NCI-H510A (cell line): Measurements from ENCODE around the gene GSG1L.

Source experiments
- DNase-seq: peaks from one replicate; lab custom pipeline; 2025; lab: John Stamatoyannopoulos, UW

The GSG1L gene

DNA sequence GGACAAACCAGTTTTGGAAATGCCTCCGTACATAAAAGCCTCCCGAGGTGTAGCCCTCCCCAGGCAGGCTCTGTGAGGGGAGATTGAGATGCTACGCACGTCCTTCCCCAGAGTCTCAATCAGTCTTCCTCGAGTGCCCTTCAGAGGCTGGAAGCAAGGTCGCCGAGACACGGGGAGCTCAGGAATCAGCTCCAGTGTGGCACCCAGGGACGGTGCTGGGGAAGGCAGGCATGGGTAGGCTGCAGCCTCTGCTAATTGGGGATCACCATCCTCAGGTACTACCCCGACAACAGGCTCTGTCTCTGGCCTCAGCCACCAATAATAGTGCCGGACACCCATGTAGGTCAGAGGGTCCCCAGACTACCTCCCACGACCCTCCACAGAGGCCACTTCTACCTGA is 28.1 kb upstream of the GSG1L start:
- DNase-seq: no peak

DNA sequence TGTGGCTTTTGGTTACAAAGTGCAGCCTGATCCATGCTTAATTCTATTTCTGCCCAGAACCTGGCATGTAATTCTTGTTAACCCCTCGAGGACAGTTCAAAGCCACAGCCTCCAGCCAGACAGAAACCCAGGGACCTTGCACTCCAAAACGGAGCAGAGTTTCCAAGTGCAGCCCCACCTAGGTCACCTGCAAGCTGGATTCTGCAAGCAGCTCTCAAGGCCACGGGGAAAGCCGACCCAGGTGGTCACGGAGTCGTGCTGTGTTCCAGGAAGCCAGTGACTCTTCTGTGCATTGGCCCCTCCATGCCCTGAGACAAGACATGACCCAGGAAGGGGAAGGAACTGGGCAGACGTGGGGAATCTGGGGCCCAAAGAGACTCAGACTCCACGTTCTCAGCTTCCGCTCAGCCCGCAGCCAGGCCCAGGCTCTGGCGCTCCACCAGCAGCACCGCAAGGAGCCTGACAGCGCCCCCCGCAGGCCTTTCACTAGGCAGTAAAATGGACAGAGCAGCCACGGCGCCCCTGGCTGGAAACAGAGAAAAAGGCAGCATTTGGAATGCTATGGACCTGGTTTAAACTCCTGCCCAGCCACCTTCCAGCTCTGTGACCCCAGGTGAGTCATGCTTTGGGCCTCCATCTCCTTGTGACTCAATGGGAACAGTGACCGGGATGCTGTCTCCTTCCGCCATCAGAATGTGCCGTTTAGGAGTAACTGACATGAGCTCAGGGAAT is 27.3 kb upstream of the GSG1L start:
- DNase-seq: no peak

- DNase-seq: no peak
Observed at GRCh38 chr16:28089992-28090365, 26.5 kb upstream of the GSG1L start.

GRCh38 chr16:28089205-28089991 is 25.9 kb upstream of the GSG1L start:
- no peak for DNase-seq

DNA sequence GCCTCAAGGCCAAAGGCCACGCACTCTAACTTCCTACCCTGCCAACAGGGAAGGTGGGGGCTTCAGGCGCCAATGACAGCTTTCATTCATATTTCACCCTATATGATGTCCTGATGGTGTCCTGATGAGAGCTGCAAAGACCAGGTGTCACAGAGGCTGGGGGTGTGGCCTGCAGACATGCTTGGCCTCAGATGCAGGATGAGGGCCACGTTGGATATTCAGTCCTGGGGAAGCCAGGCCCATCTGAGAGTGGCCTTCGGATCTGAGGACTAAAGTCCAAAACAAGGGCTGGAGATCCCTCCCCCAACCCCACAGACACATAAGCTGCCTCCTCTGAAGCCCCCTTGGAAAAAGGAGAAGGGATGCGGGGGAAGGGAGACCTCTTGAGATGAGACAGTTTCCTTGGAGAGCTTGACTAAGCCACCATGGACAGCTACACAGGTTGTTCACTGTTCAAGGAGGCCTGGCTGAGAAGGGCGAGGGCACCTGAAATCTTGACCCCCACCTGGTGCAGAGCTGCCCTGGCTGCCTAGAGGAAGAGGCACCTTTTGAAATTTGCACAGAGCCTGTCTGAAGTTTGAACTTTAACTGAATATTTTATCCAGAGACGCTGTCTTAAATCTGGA is 24.3 kb upstream of the GSG1L start:
- no peak for DNase-seq

DNA sequence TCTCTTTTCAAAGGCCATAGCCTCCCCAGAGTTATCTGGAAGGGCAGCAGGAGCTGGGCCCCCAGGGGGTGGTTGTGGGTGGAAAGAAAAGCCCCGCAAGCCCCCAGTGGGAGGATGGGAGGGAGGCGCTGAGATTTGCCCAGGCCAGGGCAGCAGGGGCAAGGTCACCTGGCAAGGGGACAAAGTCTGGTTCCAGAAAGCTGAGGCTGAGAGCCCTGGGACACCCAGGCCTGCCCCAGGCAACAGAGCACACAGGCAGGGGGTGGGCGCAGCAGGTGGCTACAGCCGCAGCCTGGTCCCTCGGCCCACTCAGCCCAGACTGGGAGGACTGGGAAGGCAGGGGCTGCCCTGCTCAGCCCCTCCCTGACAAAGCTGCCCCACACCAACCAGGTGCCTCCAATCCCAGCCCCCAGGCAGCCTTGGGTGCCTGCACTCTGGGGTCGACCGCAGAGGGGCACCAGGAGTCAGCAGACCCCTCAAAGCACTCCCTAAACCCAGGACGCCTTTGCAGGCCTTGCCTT is 23.7 kb upstream of the GSG1L start:
- no peak for DNase-seq

DNA sequence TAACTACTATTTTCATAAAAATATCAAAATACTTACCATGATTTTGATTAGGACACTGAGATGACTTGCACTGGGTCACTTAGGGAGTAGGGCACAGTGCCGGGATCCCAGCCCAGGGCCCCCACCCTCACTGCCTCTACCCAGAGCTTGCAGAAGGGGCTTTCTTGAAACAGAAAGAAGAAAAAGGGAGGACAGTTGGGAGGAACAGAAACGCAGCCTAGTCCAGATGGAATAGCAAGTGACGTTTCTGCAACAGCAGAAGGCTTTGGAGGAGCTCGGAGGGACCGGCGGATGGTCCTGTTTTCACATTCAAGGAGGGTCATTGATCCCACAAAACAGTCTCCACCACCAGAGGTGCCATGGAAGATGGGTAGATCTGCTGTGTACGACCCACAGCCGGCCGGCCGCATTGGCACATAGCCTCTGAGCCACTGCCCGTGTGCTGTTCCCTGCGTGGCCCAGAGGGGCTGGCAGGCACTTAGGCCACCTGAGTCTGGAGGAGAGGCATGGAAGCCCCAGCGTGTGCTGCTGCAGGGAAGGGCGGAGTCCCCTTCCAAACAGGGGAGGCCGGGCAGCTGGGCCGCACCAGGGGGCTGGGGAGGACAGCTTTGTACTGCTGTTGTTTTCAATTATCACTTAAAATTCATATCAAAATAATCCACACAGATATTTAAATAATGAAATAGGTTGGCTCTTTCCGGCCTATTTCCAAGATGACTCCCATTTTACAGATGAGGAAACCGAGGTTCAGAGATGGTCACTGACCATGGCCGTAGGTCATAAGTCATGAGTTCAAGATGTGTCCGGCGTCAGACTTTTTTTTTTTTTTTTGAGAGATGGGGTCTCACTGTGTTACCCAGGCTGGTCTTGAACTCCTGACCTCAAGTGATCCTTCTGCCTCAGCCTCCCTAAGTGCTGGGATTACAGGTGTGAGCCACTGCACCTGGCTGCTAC is 22.9 kb upstream of the GSG1L start:
- DNase-seq: no peak

GRCh38 chr16:28085389-28086171 is 22.1 kb upstream of the GSG1L start:
- DNase-seq: no peak

- DNase-seq: no peak
Observed at GRCh38 chr16:28084209-28084608, 20.7 kb upstream of the GSG1L start.

DNA sequence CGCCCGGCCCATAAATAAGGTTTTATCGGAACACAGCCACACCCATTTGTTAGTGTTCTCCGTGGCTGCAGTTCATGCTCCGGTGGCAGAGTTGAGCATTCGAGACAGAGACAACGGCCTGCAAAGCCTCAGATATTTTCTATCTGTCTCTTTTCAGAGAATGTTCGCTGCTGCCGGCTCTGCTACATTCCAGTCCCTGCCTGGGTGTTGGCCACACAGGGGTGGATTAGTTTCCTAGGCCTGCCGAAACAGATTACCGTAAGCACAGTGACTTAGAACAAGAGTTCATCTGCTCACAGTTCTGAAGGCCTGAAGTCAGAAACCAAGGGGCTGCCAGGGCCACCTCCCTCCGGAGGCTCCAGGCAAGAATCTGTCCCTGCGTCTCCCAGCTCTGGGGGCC is 19.1 kb upstream of the GSG1L start:
- DNase-seq: no peak

DNA sequence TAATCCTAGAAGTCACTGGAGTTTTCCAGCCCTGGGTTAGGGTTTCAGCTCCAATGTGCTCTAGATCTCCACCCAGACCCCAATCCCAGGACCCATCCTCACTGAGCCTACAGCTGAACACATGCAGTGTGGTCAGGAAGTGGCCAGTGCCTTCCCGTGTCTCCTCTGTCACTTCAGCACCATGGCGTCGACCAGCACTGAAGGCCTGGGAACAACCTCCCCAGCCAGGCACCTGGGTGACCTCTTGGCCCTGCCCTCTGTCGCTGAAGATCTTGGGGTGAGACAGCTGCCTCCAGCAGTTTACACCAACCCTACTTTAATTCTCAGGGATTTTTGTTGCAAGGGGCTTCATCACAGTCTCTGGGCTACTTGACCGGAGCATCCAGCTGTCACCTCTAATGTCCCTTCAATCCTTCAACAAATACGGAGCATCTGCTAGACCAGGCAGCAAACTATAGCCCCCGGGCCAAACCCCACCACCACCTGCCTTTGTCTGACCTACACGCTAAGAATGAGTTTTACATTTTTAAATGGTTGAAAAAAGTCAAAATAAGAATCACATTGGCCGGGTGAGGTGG is 18.0 kb upstream of the GSG1L start:
- DNase-seq: no peak

GRCh38 chr16:28078261-28078660 is 14.7 kb upstream of the GSG1L start:
- DNase-seq: no peak

GRCh38 chr16:28073836-28074235 is 10.3 kb upstream of the GSG1L start:
- DNase-seq: no peak

- no peak for DNase-seq
Observed at GRCh38 chr16:28072087-28072486, 8.6 kb upstream of the GSG1L start.

GRCh38 chr16:28069971-28070794 is 6.7 kb upstream of the GSG1L start:
- no peak for DNase-seq

DNA sequence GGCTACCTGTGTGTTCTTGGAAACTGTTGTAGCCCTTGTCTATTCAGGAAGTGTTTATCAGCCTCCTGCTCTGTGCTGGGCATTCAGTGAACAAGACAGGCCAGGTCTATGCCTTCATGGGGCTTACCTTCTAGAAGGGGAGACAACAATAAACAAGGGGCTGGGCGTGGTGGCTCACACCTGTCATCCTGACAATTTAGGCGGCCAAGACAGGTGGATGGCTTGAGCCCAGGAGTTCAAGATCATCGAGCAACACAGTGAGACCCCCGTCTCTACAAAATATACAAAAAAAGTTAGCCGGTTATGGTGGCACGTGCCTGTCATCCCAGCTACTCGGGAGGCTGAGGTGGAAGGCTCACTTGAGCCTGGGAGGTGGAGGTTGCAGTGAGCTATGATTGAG is 5.5 kb upstream of the GSG1L start:
- no peak for DNase-seq

GRCh38 chr16:28067604-28068379 is 4.3 kb upstream of the GSG1L start:
- DNase-seq: no peak

GRCh38 chr16:28064706-28065249 is 1.3 kb upstream of the GSG1L start:
- no peak for DNase-seq

GRCh38 chr16:28064150-28064549 is 636 bp upstream of the GSG1L start:
- no peak for DNase-seq
